ENCODE measurements around the gene LGALS1.

LGALS1 gene

DNA sequence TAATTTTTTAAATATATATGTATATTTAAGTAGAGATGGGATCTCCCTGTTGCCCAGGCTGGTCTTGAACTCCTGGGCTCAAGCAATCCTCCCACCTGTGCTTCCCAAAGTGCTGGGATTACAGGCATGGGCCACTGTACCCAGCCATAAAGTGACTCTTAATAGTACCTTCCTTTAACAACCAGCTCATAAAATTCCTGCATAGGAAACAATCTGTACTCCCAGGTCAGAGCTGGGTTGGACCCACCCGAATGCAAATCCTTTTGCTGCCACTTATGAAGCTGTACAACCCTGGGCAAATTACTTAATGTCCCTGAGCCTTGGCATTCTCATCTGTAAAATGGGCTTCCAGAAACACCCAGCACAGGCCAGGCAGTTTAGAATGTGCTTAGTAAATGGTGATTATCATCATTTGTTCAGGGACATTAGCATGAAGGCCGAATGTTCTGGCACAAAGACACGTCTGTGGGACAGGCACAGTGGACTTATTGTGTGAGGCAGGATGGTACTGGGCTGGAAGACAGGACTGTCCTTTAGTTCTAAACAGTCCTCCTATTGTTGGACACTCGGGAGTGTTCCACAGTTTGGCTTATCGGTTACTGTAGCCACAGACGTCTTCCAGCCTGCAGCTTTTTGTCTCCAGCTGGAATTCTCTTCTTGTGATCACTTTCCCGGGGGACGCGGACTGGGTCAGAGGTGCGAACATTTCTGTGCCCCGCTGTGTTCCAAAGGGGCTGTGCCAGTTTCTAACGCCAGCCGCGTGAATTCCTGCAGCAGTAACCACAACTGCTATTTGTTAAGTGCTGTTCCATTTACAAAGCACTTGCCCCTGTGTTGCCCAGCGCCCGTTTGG lies 11.0 kb upstream of the LGALS1 start:
- no peak for DNase-seq

GRCh38 chr22:37665487-37665886 lies 9.9 kb upstream of the LGALS1 start:
- no peak for DNase-seq

DNA sequence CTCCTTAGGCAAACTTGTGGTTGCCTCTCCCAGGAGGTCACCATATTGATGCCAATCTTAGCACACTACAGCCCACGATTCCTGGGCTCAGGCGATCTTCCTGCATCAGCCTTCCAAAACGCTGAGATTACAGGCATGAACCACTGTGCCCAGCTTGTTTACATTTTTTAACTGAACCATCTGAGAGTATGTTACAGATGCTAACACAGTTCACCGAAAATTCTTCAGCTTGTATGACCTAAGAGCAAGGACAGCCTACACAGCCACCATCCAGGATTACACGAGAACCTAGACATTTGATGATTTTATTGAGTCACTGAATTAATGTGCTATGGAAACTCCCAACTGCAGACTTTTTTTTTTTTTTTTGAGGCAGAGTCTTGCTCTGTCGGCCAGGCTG lies 5.8 kb upstream of the LGALS1 start:
- no peak for DNase-seq

- no peak for DNase-seq
These were observed 3.1 kb upstream of the LGALS1 start for GRCh38 chr22:37672206-37672919.

DNA sequence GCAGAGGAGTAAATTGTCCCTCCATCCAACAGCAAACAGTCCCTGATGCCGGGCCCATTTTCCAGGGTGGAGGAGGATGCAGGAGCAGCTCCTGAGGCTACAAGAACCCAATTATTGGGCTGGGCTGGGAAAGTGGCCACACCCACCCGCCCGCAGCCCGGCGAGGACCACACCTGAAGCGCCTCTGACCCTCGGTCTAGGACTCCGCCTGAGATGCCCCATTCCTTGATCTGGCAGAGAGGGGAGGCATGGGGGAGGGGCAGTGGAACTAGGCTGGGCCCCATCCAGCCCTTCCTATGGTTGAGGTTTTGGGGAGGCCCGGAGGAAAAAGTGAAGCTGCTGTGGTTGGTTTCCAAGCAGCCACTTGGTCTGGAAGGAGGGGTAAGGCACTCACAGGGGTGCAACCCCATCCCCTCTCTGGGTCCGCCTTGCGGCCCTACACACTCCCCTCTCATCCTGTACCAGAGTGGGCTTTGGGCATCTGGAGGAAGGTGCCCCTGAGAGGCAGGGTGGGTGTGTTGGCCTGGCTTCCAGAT lies 2.4 kb upstream of the LGALS1 start:
- DNase-seq = no peak

GRCh38 chr22:37674248-37674647 lies 1.2 kb upstream of the LGALS1 start:
- DNase-seq = no peak

DNA sequence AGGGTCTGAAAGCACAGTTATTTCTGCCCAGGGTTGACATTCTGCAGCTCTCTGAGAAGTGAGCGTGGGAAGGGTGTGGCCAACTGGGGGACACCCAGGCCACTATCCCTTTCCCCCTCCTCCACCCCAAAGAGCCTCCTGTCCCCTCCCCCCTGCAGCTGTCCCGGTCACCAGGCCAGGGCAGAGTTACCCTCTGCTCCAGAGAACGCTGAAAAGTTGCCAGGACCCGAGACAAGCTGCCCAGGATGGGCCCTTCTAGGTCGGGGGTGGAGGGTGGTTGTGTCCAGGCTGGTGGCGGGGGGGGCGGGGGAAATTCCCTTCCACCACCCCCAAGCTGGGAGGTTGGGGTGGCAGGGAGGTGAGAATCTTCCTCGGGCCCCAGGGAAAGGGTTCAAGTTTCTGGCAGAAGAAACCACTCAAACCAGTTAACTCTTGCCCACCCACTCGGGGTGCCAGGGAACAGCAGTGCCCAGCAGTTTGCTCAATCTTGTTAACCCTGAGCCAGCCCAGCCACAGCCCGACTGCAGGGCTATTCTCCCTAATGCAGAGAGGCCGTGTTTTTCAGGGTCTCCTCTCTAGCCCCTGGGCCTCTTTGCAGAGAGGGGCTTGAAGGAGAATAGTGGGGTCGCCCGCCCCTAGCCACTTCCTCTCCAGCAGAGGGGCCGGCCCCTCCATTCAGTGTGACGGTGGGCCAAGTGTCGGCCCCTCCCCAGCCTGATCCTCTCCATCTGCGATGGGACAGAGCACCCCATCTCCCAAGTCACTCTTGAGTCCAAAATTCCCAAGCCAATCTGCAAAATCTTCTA lies 697 bp downstream of the LGALS1 start:
- no peak for DNase-seq

GRCh38 chr22:37676736-37677492 lies 1.5 kb downstream of the LGALS1 start:
- DNase-seq = no peak

DNA sequence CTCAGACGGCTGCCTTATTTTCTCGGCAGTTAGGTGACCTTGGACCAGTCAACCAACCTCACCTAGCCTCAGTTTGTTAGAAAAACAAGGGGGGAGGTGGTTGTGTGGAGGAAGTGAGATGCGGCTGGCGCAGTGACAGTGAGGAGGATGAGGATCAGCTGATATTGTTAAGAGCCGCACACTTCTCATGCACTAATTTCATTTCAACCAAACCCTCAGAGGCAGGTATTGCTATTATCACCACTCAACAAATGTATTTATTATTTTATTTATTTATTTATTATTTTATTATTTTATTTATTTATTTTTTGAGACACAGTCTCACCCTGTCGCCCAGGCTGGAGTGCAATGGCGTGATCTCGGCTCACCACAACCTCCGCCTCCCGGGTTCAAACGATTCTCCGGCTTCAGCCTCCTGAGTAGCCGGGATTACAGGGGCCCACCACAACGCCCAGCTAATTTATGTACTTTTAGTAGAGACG lies 2.1 kb downstream of the LGALS1 start:
- DNase-seq = no peak

GRCh38 chr22:37678372-37678771 lies 2.9 kb downstream of the LGALS1 start:
- DNase-seq = no peak

- DNase-seq = no peak
These were observed 4.2 kb downstream of the LGALS1 start for GRCh38 chr22:37679670-37680069.

DNA sequence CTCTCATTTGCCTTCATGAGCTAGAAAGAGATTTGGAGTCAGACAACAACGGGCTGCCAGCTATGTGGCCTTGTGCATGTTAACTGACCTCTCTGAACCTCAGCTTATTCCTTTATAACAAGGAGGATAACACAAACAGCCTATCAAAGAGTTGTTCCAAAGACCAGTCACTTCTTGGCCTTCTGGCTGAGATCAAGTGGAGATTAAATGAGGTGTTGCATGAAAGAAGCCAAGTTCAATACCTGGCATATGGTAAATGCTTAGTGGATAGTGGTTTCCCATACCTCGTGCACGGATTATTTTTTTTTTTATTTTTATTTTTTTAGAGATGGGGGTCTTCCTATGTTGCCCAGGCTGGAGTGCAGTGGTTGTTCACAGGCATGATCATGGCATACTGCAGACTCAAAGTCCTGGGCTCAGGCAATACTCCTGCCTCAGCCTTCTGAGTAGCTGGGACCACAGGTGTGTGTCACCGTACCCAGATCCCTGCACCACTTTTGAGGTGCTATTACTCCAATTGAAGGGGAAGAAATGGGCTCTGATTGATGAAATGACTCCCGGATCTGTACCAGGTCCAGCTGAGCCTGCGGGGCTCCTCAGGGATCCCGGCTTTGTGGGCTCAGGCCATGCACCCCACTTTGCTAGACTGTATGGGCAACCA lies 4.9 kb downstream of the LGALS1 start:
- no peak for DNase-seq

GRCh38 chr22:37681001-37681424 lies 5.6 kb downstream of the LGALS1 start:
- no peak for DNase-seq

DNA sequence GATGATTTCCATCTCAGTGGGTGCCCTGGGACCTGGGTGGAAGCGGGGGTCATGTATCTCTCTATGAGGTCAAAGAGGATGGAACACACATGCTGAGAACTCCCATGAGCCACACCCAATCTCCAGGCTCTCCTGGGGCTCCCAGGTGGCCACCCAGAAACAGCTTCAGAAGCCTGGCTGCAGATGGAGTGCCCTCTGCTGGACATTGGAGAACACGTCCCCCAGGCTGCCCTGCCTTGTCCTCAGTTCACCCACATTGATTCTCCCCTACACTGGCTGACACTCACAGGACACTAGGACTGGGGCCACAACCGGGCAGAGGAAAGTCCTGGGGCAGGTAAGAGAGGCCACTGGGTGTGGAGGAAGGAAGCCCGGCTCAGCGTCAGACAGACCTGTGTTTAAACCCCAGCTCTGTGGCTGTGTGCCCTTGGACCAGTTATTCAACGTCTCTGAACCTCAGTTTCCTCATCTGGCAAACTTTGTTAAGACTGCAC lies 6.2 kb downstream of the LGALS1 start:
- DNase-seq = no peak

DNA sequence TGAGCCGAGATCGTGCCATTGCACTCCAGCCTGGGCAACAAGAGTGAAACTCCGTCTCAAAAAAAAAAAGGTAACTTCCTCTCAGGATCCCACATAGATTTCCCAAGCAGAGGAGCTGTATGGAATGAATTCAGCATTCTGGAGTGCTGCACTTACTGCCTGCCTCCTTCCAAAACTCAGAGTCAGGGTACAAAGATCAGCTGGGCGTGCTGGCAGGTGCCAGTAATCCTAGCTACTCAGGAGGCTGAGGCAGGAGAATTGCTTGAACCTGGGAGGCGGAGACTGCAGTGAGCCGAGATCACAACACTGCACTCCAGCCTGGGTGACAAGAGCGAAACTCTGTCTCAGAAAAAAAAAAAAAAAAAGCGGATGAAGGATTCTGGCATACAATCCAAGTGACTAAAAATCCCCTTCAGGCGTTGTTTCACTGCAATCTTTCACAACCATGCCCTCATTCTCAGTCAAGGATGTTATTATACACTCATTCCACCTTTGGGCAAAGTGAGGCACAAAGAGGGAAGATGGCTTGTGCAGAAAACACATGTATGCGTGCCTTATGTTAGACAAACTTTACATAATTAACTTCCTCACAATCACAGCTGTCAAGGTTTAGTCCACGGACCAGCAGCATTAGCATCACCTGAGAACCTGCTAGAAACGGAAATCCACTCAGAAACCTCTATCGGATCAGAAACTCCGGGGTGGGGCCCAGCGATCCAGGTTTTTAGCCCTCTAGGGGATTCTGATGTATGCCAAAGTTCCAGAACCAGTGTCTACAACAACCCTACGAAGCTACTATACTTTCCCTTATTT lies 9.6 kb downstream of the LGALS1 start:
- DNase-seq = no peak

- DNase-seq = no peak
These were observed 10.9 kb downstream of the LGALS1 start, which contains the start of gene NOL12 for GRCh38 chr22:37686002-37686982. TSS of gene NOL12 (plus strand) at chr22:37686343. CDS start at chr22:37686393, 50 bp downstream.

DNA sequence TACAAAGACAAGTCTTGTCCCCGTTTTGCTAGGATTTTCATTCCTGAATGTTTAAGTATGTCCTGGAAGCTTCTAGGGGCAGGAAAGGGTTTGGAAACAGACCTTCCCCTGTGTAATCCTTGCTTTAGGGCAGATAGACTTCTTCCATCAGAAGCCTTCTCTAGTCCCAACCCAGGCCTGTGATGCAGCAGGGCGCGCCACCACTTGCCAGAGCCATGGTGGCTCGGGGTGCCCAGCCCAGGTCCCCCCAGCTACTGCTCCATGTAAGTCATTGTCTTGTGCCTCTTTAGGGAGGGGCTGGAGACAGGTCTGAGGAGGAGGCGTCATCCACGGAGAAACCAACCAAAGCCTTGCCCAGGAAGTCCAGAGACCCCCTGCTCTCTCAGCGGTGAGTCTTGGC lies 15.0 kb downstream of the LGALS1 start:
- no peak for DNase-seq

DNA sequence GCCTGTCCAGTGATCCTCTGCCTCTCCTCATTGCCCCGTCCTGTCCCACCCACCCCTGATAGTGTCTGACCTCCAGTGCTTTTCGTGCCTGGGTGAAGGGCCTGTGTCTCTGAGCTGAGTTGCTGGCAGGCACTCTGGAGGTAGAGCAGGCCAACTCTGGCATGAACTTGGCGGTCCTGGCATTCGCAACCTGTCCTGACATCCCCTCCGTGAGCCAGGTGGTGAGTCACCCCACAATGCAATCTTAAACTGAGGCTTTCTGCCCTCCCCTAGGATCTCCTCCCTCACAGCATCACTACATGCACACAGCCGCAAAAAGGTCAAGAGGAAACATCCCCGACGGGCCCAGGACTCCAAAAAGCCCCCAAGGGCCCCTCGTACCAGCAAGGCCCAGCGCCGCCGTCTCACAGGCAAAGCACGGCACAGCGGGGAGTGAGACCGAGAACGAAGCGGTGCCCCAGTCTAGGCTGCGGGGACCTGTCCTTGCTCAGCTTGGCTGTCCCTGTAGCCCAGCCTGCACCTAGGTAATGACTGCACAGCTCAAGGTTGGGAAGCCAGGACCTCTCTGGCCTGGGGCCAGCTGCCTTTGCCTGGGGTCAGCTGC lies 15.6 kb downstream of the LGALS1 start:
- no peak for DNase-seq
